HG03060 (cell line): ENCODE results near the gene VTI1A.
"Not testable (repeated sequence)": the region's sequence is repeated elsewhere in the genome, so short reads cannot be mapped to it uniquely, and the experiment has no call there.

Experiments
- ATAC-seq: cut with Tn5 transposase; IDR thresholded peaks from one replicate; pipeline ENCODE4 v1.9.1; 2021; ENCODE audit warnings: low read depth, moderate number of reproducible peaks; ENCODE audit not compliant: unreplicated experiment

Gene VTI1A

DNA sequence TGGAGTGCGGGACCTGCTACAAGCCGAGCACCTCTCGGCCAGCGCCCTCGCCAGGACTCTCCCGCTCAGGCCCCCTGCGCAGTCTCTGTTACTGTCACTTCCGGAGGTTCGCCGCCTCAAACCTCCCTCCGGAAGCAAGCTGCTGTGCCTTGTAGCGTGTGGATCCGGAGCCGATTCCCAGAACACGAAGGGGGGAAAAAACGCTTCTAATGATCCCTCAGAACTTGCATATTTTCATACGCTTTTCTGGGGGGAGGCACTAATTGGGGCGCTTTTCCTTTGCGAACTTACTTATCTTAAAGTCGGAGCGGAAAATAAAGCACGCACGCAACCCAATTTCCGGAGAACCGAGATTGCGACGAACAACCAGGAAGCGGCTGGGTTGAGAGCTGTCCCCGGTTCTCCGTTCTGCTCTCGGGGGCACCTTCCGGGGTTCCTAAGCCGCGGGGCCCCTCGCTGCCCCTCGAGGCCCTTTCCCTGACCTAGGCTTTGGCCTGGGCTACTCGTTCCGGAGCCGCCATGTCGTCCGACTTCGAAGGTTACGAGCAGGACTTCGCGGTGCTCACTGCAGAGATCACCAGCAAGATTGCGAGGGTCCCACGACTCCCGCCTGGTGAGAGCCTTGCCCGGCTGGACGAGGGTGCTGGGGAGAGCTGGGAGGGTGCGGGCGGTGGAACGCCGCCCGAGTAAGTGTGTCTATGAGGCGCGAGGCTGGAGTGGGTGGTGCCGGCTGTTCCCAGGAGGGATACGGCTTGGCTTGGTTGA lies at the start of gene VTI1A, which contains the start of gene ZDHHC6:
Gene VTI1A, plus strand, starts transcription at position 361 of the 765 bp plus-strand sequence. Its CDS starts 159 bp downstream, at position 520.
Gene ZDHHC6, minus strand, starts transcription at position 60 of the 765 bp plus-strand sequence. CDS start 1,478 bp downstream, outside the sequence.
- peak; percentile 95 for ATAC-seq

DNA sequence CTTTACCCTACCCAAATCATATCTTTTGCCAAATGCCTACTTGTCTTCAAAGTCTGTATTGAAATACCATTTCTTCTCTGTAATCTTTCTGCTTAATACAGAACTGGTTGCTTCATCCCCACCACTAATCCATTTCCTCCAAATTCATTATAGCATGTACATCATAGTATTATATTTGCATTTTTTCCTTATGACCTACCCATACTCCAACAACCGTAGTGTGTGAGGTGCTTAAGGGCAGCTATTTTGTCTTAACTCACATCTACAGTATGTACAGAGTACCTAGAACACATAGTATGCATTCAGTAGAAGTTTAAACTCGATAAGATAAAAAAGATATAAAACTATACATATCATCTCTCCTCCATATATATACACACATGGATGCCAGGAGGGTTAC lies 49.4 kb upstream of the VTI1A start:
- ATAC-seq, result no peak

- no peak for ATAC-seq
These were observed 44.1 kb upstream of the VTI1A start for GRCh38 chr10:112402917-112403316.

DNA sequence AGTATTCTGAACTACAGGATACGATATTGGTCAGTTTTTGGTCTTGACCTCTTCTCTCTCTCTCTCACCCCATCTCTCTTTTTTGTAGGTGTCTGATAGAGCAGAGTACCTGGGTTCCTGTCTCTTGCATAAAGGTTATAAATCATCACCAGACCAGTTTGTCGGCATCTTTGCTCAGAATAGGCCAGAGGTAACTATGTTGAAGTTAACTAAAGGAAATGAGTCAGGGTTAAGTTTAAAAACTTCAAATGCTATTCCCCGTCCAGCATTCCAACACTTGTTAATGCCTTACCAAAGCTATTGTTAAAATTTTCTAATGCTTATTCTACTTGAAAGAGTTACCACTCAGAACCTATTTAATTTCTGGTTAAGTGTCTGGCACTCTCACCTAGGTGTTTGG lies 42.4 kb upstream of the VTI1A start:
- no peak for ATAC-seq

DNA sequence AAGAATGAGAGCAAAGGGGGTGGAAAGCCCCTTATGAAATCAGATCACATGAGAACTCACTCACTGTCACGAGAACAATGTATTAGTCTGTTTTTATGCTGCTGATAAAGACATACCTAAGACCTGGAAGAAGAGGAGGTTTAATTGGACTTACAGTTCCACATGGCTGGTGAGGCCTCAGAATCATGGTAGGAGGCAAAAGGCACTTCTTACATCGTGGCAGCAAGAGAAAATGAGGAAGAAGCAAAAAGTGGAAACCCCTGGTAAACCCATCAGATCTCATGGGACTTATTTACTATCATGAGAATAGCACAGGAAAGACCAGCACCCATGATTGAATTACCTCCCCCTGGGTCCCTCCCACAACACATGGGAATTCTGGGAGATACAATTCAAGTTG lies 40.2 kb upstream of the VTI1A start:
- ATAC-seq, result not testable (repeated sequence)

- ATAC-seq, result no peak
These were observed 39.3 kb upstream of the VTI1A start for GRCh38 chr10:112407696-112408095.

DNA sequence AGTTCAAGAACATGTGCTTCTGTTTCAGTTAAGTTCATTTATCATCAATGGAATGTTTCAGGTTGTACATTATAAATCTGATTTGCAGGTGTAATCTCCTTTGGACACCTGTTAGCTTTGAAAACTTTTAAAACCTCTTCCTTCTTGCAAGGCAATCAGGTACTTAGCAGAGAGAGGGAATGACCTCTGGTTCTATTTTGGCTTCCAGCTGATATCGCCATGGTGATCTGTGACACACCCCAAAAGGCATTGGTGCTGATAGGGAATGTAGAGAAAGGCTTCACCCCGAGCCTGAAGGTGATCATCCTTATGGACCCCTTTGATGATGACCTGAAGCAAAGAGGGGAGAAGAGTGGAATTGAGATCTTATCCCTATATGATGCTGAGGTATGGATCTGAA lies 37.7 kb upstream of the VTI1A start:
- ATAC-seq, result no peak

GRCh38 chr10:112409755-112410154 lies 37.3 kb upstream of the VTI1A start:
- ATAC-seq, result no peak

DNA sequence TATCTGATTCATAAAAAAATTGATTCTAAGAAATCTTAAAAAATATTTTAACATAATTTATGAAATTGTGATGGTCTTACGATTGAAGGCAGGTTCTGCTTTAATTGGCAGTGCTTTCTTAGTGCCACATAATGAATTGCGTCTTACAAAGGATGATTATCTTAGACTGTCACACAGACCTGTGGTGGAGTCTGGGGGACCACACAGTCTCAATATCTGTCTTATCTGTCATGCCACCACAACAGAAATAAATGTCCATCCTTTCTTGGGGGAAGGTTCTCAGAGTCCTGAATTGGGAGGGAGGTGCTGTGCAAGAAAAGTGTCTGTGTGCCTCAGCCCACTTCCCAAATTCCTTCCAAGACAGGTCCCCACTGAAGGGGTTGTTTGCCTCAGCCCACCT lies 34.3 kb upstream of the VTI1A start:
- no peak for ATAC-seq

DNA sequence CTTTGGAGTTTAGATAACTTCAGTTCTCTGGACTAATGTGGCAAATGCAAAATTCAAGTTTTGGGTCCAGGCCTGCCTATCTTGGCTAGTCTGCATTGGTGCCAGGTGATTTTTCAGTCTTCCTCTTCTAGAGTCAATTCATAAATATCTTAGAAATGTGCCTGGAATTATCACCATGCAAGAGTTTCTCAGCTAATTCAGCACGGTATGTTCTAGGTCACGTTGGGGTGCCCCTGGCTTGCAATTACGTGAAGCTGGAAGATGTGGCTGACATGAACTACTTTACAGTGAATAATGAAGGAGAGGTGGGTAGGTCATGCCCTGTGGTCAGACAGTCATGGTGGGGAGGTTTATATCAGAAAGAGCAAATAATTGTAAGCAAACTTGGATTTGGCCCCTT lies 25.3 kb upstream of the VTI1A start:
- no peak for ATAC-seq

- no peak for ATAC-seq
These were observed 22.4 kb upstream of the VTI1A start for GRCh38 chr10:112424651-112425050.

- no peak for ATAC-seq
These were observed 20.9 kb upstream of the VTI1A start for GRCh38 chr10:112426111-112426510.

- no peak for ATAC-seq
These were observed 17.9 kb upstream of the VTI1A start for GRCh38 chr10:112429147-112429546.

- ATAC-seq, result no peak
These were observed 17.3 kb upstream of the VTI1A start for GRCh38 chr10:112429654-112430230.

GRCh38 chr10:112433136-112433535 lies 13.9 kb upstream of the VTI1A start:
- no peak for ATAC-seq

DNA sequence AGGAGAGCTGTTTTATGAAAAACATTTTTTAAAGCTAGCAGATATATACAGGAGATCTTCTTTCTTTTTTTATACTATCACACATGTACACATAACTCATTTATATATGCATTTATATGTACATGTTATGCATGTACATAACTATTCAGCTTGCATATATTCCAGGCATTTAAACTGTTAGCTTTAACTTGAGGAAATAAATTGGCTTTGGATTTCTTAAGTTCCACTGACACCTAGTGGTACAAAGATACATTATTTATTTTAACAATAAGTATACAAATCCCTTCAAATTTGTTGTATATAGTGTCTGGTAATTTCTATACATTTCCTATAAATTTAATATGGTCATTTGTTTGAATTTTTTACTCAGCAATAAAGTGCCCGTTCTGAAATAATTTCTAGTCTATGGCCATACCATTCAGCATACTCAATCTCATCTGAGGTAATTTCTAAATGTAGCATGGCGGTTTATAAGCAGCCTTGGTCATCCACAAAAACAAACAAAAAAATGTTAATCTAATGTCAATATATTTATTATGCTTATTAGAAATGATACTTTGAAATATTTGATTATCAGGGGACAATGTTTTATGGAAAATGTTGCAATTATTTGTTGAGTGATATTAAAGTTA lies 11.9 kb upstream of the VTI1A start:
- no peak for ATAC-seq

GRCh38 chr10:112438356-112438755 lies 8.7 kb upstream of the VTI1A start:
- no peak for ATAC-seq

- no peak for ATAC-seq
These were observed 5.5 kb upstream of the VTI1A start for GRCh38 chr10:112441520-112441919.

GRCh38 chr10:112442063-112442462 lies 5.0 kb upstream of the VTI1A start:
- no peak for ATAC-seq

DNA sequence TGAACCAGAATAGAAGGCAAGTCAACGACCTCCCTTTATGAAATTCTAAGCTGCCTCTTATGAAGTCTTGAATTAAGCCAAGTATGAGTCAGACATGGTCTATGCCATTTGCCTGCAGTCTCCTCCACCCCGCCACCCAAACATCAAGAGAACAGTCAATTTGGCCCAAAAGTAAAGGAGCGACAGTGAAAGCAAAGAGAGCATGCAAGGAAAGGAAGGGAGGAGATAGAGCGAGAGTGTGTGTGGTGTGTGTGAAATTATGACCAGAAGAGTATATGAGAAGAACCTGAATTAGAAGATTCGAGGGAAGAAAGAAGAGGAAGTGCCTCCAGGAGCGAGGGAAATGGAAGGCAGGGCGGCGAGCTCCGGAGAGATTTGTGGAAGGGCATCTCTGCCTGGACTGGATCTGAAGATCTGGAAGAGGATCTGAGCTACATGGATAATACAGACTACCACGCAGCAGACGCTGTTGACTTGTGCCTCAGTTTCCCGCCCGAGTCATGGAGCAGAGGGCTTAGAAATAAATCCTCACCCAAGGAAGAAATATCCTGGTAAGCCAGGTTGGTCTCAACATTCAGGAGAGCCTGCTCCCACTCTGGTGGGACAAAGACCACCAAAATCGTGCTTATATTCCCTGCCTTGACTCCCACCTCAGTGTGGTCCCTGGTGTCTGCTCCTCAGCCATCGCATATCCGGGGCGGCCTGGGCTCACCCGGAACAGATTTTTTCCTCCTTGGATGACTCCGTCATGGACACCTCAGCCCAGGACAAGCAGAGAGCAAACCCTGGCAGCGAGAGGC lies 760 bp upstream of the VTI1A start:
- peak; percentile 22 for ATAC-seq

GRCh38 chr10:112447620-112447928 lies 559 bp downstream of the VTI1A start:
- ATAC-seq, result no peak
